Testis (tissue), 2 donors: ENCODE measurements around the gene SMAD6.

Experiments used
- CTCF ChIP-seq, 3 experiments: fragments of 450-650 bp in 2 of 3; fragments of 200-600 bp in 1 of 3; sonication (generic) in 1 of 3; IDR thresholded peaks; one replicate each; pipeline ENCODE4 v1.5.1; 2016 to 2019; ENCODE audit warnings: antibody characterized with exemption in 3 of 3, mild to moderate bottlenecking in 2 of 3, moderate library complexity in 1 of 3
- POLR2A ChIP-seq: fragments of 450-650 bp; IDR thresholded peaks from one replicate; pipeline ENCODE4 v1.6.1; 2017; ENCODE audit warnings: antibody characterized with exemption, mild to moderate bottlenecking, moderate library complexity

- TF ChIP-seq CTCF (IDR thresholded peaks at IDR 0.05): no peak
- TF ChIP-seq POLR2A: no peak
Measured at GRCh38 chr15:66652806-66653205, 49.2 kb upstream of the SMAD6 start.
